ENCODE measurements around the gene NLRP6.
"Not testable (repeated sequence)": the region's sequence is repeated elsewhere in the genome, so short reads cannot be mapped to it uniquely, and the experiment has no call there.

NLRP6 gene

DNA sequence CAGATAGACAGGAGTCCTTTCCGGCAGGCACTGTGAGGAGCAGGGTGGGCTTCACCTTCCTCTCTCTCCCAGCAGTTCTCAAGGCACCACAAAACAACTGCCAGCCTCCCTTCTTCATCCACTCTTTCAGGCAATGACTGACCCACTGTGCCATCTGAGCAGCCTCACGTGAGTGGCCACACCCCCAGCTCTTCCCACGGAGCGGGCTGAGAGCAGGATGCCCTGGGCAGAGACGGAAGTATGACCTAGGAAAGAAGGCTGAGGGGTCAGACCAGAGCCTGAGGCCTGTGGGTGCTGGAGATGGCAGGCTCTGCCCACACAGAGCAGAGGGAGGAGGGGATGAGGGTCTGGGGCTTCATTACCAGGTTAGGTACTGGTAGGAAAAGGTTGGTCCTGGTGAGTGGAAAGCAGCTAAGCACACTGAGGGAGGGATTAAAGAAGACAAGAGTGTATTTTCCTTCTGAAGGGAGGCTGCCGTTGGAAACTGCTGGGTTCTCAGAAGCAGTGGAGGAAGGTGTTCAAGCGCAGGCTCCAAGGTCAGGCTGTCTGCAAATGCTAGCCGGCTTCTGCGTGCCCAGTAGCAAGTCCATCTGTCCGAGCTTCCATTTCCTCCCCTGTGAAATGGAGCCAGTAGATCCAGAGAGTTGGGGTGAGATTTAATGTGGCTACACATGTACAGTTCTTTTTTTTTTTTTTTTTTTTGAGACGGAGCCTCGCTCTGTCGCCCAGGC lies 4.6 kb downstream of the NLRP6 start:
- no peak for DNase-seq

DNA sequence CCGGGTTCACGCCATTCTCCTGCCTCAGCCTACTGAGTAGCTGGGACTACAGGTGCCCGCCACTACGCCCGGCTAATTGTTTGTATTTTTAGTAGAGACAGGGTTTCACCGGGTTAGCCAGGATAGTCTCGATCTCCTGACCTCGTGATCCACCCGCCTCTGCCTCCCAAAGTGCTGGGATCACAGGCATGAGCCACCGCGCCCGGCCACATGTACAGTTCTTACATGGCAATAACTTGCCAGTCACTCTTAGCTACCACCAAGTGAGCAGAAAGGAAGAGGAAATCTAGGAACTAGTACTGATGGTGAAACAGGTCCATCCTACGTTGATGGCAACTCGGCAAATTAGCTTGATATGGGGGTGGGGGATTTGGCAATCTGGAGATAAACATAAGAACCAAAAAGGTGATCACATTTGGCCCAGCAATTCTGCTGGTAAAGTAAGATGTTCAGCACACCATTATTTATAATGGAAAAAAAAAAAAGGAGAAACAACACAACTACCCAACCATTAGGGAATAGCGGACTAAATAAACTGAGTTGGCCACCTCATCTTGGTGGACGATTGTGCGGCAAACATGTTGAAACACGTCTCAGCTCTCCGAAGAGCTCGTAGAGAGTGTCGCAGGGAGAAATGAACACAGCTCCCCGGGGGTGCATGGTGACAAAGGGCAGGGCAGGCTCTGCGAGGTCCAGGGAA lies 5.3 kb downstream of the NLRP6 start:
- no peak for DNase-seq

DNA sequence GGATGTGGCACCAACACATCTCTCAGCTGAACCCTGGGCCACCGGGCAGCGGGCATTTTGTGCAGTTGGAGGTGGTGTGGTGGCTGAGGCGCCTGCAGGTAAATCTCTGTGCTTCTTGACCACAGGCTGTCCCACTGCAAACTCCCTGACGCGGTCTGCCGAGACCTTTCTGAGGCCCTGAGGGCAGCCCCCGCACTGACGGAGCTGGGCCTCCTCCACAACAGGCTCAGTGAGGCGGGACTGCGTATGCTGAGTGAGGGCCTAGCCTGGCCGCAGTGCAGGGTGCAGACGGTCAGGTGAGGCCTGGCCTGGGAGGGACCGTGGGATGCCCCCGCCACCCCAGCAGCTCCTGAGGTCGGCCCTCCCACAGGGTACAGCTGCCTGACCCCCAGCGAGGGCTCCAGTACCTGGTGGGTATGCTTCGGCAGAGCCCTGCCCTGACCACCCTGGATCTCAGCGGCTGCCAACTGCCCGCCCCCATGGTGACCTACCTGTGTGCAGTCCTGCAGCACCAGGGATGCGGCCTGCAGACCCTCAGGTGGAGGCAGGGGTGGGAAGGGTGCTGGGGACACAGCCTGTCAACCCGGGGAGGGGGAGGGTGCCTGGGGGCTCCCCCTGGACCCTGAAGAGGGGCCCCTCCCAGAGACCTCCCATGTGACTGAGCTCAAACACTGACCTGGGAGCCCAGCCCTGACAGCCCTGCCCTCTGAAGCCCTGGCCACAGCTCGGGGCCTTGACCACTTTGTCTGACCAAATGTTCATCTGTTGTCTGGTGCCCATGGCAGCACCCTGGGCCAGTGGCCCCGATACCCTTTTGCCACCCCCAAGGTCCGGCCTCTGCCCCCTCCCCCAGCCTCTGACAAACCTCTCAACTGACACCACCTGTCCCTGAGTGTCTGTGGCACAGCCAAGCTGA lies 6.2 kb downstream of the NLRP6 start:
- DNase-seq = no peak

DNA sequence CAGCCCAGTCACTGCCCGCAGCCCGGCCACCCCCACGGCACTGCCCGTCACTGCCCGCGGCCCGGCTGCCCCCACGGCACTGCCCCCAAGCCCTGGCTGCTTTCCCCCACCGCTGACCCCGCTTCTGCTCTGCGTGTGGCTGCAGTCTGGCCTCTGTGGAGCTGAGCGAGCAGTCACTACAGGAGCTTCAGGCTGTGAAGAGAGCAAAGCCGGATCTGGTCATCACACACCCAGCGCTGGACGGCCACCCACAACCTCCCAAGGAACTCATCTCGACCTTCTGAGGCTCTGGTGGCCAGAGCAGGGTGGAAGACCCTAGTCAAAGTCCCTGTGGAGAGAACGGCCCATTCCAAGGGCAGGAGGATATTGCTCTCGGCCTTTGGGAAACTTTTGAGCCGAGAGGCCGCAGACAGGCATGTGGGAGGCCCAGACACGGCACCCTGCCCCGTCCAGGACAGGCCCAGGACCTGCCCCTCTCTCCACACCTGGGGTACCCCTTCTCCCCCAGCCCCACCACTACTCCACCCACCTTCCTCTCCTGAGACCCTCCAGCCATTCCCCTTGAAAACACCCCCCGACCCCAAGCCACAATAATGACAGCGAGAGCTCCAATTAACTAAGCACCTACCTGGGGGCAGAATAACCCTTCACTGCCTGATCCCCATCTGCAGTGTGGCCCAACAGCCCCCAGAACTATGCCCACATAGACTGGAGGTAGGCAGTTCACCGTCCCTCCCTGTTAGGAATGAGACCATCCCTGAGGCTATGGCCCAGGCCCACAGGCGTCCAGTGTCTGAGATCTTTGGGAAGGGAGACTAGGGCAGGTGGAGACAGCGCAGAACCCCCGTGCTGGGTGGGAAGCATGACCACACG lies 7.0 kb downstream of the NLRP6 start:
- no peak for DNase-seq

DNA sequence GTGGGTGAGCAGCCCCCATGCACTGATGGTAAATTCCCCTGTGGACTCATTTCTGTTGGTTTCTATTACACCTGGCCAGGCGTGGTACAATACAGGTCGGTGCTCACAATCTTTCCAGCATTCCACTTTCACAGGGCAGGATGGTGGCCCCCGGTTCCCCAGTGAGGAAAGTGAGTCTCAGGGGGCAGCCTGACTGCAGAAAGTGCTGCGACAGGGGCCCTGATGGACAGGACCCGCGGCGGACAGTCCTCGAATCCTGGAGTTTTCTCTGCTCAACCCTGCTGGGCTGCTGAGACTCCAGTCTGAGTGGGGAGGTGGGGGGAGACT lies 7.7 kb downstream of the NLRP6 start:
- no peak for DNase-seq

DNA sequence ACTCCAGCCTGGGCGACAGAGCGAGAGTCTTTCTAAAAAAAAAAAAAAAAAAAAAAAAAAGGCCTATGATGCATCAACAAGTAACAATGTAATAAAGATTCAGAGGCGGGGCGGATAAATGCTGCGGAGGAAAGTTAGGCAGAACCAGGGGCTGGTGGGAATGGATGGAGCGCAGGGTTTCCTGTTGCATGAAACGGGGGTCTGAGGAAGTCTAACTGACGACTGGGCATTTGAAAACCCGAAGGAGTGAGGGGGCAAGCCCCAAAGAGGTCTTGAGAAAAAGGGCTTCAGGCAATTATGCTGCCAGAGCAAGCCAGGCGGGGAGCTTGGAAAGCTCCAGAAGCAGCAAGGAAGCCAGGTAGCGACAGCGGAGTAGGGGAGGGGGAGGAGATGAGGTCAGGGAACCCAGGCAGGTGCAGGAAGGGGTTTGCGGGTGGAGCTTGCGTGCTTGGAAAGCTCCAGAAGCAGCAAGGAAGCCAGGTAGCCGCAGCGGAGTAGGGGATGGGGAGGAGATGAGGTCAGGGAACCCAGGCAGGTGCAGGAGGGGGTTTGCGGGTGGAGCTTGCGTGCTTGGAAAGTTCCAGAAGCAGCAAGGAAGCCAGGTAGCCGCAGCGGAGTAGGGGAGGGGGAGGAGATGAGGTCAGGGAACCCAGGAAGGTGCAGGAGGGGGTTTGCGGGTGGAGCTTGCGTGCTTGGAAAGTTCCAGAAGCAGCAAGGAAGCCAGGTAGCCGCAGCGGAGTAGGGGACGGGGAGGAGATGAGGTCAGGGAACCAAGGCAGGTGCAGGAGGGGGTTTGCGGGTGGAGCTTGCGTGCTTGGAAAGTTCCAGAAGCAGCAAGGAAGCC lies 9.0 kb downstream of the NLRP6 start:
- not testable (repeated sequence) for DNase-seq

DNA sequence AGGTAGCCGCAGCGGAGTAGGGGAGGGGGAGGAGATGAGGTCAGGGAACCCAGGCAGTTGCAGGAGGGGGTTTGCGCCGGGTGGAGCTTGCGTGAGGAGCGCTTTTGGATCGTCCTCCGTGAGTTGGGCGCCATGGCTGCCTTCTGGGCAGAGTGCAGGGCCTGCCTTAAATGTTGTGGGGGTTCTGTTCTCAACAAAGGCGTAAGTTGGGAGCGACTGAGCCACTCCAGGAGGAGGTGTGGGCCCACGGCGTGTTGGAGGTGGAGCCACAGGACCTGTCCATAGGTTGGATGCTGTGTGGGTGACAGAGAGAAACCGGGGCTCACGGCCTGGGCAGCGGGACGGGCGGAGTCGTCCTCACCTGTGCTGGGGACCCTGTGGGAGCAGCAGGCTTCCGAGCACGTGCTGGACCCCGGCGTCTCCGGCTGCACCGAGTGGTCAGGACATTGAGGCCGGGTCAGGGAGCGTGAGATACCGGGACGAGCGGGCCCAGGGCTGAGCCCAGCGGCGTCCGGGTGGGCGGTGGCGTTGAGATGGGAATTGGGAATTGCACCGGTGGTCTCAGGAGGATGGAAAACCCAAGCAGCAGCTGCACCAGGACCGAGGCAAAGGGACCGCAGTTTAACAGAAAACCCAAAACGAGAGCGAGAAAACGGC lies 9.7 kb downstream of the NLRP6 start:
- no peak for DNase-seq

DNA sequence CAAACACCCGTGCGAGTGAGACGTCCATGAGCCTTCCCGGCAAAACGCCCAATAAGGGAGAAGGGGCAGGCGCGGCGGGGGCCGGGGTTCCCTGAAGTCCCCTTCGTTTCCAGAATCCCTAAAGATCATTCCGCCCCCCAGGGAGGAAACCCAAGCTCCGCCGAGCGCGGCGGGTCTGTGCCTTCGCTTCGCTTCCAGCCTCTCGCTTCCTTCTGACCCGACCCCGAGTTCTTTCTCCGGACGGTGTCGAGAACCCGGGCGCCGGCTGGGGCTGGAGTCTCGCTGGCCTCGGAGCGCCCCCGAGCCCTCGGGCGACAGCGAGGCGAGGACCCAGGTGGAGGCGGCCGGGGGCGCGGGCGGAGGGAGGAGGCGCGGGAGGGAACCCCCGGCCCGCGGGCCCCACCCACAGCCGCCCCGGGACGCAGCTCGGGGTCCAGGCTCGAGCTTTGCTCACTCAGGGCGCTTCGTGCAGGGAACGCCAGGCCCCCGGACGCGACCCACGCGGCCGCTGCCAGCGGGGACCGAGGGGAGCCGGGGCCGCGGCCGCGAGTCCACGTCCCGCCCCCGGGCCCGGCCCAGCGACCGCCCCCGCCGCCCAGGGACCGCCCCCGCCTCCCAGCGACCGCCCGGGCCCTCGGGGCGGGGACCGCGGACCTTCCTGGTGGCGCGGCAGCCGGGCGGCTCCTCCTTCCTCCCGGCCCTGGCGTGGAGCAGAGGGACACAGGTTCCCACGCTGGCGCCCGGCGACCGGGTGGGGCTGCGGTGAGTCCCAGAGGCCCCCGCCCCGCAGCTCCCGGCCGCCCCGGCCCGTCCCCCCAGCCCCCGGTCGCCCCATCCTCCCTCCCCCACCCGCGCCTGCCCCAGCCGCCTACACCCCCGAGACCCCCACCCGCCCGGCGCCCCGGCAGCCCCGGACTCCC lies 10.5 kb downstream of the NLRP6 start, which contains the start of gene PGGHG:
Gene PGGHG (plus strand): TSS at position 649 of the 920 bp plus-strand sequence. CDS start 691 bp downstream, outside the sequence.
- no peak for DNase-seq

DNA sequence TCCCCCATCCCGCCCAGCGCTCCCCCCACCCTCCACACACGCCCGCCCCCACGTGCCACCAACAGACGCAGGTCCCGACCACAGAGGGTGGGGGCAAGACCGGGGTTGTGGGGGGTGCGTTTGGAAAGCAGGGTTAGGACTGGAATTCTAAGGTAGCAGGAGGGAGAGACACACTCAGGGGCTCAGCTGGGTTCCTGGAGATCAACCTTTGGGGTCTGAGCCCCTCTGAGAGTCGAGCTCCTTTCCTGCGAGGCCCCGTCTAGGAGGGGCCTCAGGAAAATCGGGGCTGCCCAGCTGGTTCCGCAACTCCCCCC lies 11.1 kb downstream of the NLRP6 start:
- DNase-seq = no peak

DNA sequence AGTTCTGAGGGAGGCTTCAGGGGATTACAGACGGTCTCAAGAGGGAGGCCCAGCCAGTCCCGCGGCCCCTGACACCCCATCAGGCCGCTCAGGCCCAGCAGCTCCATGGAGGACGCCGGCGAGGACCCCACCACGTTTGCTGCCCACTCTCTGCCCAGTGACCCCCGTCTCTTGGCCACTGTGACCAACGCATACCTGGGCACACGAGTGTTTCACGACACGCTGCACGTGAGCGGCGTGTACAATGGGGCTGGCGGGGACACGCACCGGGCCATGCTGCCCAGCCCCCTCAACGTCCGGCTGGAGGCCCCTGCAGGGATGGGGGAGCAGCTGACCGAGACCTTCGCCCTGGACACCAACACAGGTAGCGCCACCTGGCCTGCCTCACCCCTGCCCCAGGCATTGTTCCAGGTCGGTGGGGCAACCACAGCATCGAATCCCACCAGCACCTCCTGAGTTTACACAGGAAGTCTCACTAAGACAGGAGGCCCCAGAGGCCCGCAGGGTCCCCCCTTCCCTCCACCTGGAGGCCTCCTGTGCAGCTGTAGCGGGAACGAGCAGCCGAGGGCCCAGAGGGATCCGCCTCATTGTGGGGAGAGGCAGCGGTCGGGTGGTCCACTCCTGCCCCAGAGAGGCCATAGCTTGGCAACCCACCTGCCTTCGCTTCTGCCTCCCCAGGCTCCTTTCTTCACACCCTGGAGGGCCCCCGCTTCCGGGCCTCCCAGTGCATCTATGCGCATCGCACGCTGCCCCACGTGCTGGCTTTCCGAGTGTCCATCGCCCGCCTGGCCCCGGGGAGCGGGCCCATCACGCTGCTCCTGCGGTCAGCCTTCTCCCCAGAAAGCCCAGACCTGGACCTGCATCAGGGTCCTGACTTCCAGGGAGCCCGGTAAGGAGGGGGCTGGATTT lies 11.8 kb downstream of the NLRP6 start:
- DNase-seq = no peak

DNA sequence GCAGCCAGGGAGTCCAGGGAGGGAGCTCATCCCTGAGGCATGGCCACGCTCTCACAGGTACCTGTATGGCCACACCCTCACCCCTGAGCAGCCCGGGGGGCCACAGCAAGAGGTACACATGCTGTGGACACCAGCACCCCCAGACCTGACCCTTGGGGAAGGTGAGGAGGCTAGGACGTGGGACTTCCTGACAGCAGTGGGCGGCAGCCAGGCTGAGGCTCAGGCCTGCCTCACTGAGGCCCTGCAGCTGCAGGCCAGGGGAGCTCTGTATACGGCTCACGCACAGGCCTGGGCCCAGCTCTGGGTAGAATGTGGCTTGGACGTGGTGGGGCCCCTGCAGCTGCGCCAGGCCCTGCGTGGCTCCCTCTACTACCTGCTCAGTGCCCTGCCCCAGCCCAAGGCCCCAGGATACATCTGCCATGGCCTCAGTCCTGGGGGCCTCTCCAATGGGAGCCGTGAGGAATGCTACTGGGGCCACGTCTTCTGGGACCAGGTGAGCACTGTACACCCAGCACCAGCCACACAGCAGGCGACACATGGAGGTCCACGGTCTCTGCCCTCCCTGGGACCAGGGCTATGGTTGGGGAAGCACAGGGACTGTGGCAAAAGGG lies 12.5 kb downstream of the NLRP6 start:
- DNase-seq = no peak

DNA sequence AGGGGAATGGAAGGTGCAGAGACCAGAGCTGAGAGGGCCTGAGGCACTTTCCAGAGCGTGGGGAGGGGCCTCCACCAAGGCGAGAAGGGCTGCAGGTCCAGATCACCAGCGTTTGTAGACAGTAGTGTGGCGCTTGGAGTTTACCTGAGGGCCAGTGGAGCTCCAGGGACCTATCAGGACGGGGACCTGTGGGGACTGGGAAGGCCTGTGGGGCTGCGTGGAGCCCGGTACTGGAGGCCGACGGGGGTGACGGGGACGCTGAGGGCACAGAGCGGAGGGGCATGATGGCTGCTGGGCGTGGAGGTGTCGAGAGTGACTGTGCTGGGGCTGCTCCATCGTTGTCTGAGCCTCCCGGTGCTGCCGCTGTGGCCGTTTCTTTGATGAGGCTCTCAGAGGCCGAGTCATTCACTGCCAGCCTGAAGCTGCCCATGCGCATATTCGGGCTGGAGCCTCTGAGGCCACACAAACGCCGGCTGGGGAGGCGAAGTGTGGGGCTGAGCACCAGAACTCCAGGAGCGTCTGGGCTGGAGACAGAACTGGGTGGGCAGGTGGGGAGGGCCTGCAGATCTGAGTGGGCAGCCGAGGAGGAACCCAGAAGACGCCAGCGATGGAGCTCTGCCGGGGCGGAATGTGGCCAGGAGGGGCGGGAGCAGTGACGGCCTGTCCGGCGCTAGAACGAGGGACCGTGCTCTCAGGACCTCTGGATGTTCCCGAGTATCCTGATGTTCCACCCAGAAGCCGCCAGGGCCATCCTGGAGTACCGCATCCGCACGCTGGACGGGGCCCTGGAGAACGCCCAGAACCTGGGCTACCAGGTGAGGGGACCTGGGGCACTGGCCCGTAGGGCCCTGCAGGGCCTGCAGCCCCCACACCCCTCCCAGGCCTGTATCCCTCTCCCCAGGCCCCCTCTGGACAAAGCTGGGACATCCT lies 13.3 kb downstream of the NLRP6 start:
- no peak for DNase-seq

DNA sequence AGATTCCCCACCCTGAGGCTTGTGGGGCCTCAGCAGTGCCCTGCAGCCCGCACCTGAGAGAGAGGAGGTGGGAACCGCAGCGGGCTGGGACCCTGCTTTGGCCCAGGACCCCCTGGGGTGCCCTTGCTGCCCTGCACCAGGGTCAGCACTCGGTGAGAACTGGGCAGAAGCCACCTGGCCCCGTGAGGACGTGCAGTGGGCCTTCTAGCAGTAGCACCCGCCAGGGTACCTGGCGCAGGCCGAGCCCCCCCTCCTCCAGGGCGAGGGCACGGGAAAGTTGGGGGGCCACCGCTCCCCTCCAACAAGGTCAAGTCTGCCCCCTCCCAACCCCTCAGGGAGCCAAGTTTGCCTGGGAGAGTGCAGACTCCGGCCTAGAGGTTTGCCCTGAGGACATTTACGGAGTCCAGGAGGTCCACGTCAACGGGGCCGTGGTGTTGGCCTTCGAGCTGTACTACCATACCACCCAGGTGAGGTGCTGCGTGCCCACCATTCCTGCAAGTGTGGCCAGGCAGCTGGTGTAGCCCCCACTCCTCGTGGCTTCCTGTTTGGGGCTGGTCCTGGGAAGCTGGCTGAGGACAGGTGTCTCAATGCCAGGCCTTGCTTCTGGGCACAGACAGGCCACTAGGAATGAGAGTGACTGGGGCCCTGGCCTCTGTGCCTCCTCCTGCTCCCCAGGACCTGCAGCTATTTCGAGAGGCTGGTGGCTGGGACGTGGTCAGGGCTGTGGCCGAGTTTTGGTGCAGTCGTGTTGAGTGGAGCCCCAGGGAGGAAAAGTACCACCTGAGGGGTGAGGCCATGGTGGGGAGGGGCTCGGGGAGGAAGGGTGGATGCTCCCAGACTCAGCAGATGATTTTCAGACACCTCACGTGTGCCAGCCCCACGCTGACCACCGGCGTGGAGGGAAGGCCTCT lies 14.3 kb downstream of the NLRP6 start:
- no peak for DNase-seq

DNA sequence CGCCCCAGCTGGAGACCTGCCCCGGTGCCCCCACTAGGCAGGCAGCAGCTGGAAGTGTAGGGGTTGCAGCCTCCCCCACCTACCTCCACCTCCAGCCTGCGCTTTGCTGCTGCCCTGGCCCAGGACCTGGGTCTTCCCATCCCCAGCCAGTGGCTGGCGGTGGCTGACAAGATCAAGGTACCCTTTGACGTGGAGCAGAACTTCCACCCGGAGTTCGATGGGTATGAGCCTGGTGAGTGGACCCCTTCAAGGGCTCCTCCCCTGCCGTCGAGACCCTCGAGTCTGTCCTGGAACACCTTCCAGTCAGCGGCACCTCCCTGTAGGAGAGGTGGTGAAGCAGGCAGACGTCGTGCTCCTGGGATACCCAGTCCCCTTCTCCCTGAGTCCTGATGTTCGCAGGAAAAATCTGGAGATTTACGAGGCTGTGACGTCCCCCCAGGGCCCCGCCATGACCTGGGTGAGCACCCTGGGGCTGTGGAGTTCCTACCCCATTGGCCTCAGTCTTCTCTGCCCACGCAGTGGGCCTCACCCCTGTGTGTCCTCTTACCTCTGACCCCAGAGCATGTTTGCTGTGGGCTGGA lies 15.2 kb downstream of the NLRP6 start:
- DNase-seq = no peak

DNA sequence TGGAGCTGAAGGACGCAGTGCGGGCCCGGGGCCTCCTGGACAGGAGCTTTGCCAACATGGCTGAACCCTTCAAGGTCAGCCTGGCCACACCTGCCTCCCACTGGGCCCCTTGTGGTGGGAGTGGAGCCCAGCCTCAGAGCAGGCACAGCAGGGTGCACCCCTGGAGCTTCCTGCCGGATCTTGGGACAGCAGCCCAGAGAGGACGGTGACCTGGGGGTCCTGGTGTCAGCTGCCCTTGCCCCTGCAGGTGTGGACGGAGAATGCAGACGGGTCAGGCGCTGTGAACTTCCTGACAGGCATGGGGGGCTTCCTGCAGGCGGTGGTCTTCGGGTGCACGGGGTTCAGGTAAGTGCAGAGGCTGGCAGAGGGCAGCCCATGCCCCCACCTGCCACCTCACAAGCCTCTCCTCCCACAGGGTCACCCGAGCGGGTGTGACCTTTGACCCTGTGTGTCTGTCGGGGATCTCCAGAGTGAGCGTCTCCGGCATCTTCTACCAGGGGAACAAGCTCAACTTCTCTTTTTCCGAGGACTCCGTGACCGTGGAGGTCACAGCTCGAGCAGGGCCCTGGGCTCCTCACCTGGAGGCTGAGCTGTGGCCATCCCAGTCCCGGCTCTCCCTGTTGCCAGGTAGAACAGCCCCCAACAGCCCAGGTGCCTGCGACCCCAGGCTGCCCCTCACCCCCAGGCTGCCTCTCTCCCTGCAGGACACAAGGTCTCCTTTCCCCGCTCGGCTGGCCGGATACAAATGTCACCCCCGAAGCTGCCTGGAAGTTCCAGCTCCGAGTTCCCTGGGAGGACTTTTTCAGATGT lies 15.8 kb downstream of the NLRP6 start:
- no peak for DNase-seq

Data from NCI-H1694 treated with DMSO at 0.1 percent for 48 hours (cell line).